SK-N-SH treated with all-trans-retinoic acid at 6 μM for 48 hours (cell line): Measurements from ENCODE around the gene IGSF8.

ENCODE experiments used
- ATAC-seq: fragments of 200-7000 bp; cut with Tn5 transposase; 3 replicates; pipeline ENCODE4 v1.9.1; 2020; ENCODE audit warnings: mild to moderate bottlenecking, moderate library complexity
- BACH2 ChIP-seq: fragments of 250-450 bp; sonication (Bioruptor Pico); IDR thresholded peaks from 2 replicates; pipeline ENCODE4 v1.9.0; 2021; ENCODE audit warnings: mild to moderate bottlenecking, borderline replicate concordance
- CREB5 ChIP-seq: fragments of 250-450 bp; sonication (Bioruptor Pico); IDR thresholded peaks from 2 replicates; pipeline ENCODE4 v1.5.1; 2020; ENCODE audit warnings: low read depth, mild to moderate bottlenecking, moderate library complexity
- CSDC2 ChIP-seq: fragments of 250-450 bp; sonication (Bioruptor Pico); IDR thresholded peaks from 2 replicates; pipeline ENCODE4 v1.5.0; 2020; ENCODE audit warnings: mild to moderate bottlenecking, moderate library complexity
- CSRNP3 ChIP-seq: fragments of 250-450 bp; sonication (Bioruptor Pico); IDR thresholded peaks from 2 replicates; pipeline ENCODE4 v1.5.1; 2021; ENCODE audit warnings: mild to moderate bottlenecking, moderate library complexity
- ESRRG ChIP-seq: fragments of 250-450 bp; sonication (Bioruptor Pico); IDR thresholded peaks from 2 replicates; pipeline ENCODE4 v1.6.1; 2021; ENCODE audit warnings: mild to moderate bottlenecking
- ISL1 ChIP-seq: fragments of 250-450 bp; sonication (Bioruptor Pico); IDR thresholded peaks from 2 replicates; pipeline ENCODE4 v2.1.2; 2022; ENCODE audit warnings: mild to moderate bottlenecking, moderate library complexity
- OSR1 ChIP-seq: fragments of 250-450 bp; sonication (Bioruptor Pico); IDR thresholded peaks from 2 replicates; pipeline ENCODE4 v1.8.0; 2022; ENCODE audit warnings: moderate library complexity, mild to moderate bottlenecking, inconsistent platforms
- PATZ1 ChIP-seq: fragments of 250-450 bp; sonication (Bioruptor Pico); IDR thresholded peaks from 2 replicates; pipeline ENCODE4 v1.8.0; 2020; ENCODE audit warnings: mild to moderate bottlenecking, moderate library complexity, borderline replicate concordance
- POU6F1 ChIP-seq: fragments of 250-450 bp; sonication (Bioruptor Pico); IDR thresholded peaks from 2 replicates; pipeline ENCODE4 v1.8.0; 2021; ENCODE audit warnings: low read depth, mild to moderate bottlenecking, moderate library complexity, borderline replicate concordance
- PPARA ChIP-seq: fragments of 250-450 bp; sonication (Bioruptor Pico); IDR thresholded peaks from 2 replicates; pipeline ENCODE4 v1.5.0; 2020; ENCODE audit warnings: mild to moderate bottlenecking, borderline replicate concordance
- RARB ChIP-seq: fragments of 250-450 bp; sonication (Bioruptor Pico); IDR thresholded peaks from 2 replicates; pipeline ENCODE4 v1.8.0; 2021; ENCODE audit warnings: mild to moderate bottlenecking, moderate library complexity
- SNAI2 ChIP-seq: fragments of 250-450 bp; sonication (Bioruptor Pico); IDR thresholded peaks from 2 replicates; pipeline ENCODE4 v1.5.0; 2020; ENCODE audit warnings: mild to moderate bottlenecking, moderate library complexity
- TCF4 ChIP-seq: fragments of 250-450 bp; sonication (Bioruptor Pico); IDR thresholded peaks from 2 replicates; pipeline ENCODE4 v1.8.0; 2021; ENCODE audit warnings: mild to moderate bottlenecking, moderate library complexity, borderline replicate concordance
- TOX ChIP-seq: fragments of 250-450 bp; sonication (Bioruptor Pico); IDR thresholded peaks from 2 replicates; pipeline ENCODE4 v1.8.0; 2021; ENCODE audit warnings: mild to moderate bottlenecking, moderate library complexity, borderline replicate concordance
- TSHZ2 ChIP-seq: fragments of 250-450 bp; sonication (Bioruptor Pico); IDR thresholded peaks from 2 replicates; pipeline ENCODE4 v1.5.0; 2020; ENCODE audit warnings: mild to moderate bottlenecking, moderate library complexity
- ZFP3 ChIP-seq: fragments of 250-450 bp; sonication (Bioruptor Pico); IDR thresholded peaks from 2 replicates; pipeline ENCODE4 v1.5.0; 2020; ENCODE audit warnings: mild to moderate bottlenecking, moderate library complexity
- ZFP30 ChIP-seq: fragments of 450-650 bp; formaldehyde crosslinking; IDR thresholded peaks from 2 replicates; pipeline ENCODE4 v1.5.0; 2022; ENCODE audit warnings: mild to moderate bottlenecking, moderate library complexity
- ZNF565 ChIP-seq: fragments of 450-650 bp; formaldehyde crosslinking; conservative IDR thresholded peaks from 2 replicates; pipeline ENCODE4 v1.5.0; 2020; ENCODE audit warnings: low read depth, mild to moderate bottlenecking, moderate library complexity
- ZNF8 ChIP-seq: fragments of 450-650 bp; formaldehyde crosslinking; IDR thresholded peaks from 2 replicates; pipeline ENCODE4 v1.5.0; 2020; ENCODE audit warnings: mild to moderate bottlenecking, moderate library complexity

IGSF8 gene

GRCh38 chr1:160095382-160096105 is 2.9 kb downstream of the IGSF8 start:
- ATAC-seq = no peak

GRCh38 chr1:160094806-160095205 is 3.6 kb downstream of the IGSF8 start:
- TF ChIP-seq RARB (CRISPR knock-in tag) (no peak), TOX (CRISPR knock-in tag) (no peak), CREB5 (CRISPR knock-in tag) (no peak), ZFP3 (CRISPR knock-in tag) (no peak)
- no peak for ATAC-seq

More at GRCh38 chr1:160095382-160096105, 2.9 kb downstream of the IGSF8 start:
- TF ChIP-seq TCF4 (CRISPR knock-in tag) (no peak), CSRNP3 (CRISPR knock-in tag) (no peak), TSHZ2 (CRISPR knock-in tag) (no peak), ZNF8 (CRISPR knock-in tag) (no peak), RARB (CRISPR knock-in tag) (no peak), SNAI2 (CRISPR knock-in tag) (no peak), PPARA (no peak), BACH2 (CRISPR knock-in tag) (no peak), OSR1 (no peak), ISL1 (no peak), ZFP30 (CRISPR knock-in tag) (no peak), ZNF565 (CRISPR knock-in tag) (no peak), TOX (CRISPR knock-in tag) (no peak), ESRRG (no peak), POU6F1 (CRISPR knock-in tag) (no peak), CSDC2 (CRISPR knock-in tag) (no peak)
- TF ChIP-seq, all 23 proteins: peak for 0

- TF ChIP-seq ZNF8 (CRISPR knock-in tag) = no peak
- no peak for TF ChIP-seq ZFP30 (CRISPR knock-in tag)
- TF ChIP-seq PATZ1 (CRISPR knock-in tag) = no peak
- no peak for TF ChIP-seq SNAI2 (CRISPR knock-in tag)
These were observed 4.2 kb downstream of the IGSF8 start for GRCh38 chr1:160094291-160094625.

More at GRCh38 chr1:160094291-160094625, 4.2 kb downstream of the IGSF8 start:
- no peak for ATAC-seq
